ENCODE measurements around the gene ZNF362.

Gene ZNF362

GRCh38 chr1:33292726-33293340 lies 36.5 kb downstream of the ZNF362 start:
- DNase-seq (ENCODE audit: low spot score), result no peak
- Mint-ChIP-seq H3K4me1 (ENCODE audit: low read depth) (peaks cover 7% of the 10 kb centered on the region), H3K4me3 (no peak overlapping the region), H3K27me3 (ENCODE audit: low read depth) (no peaks in the 10 kb centered on the region), H3K9me3 (no peaks in the 10 kb centered on the region), H3K27ac (no peak overlapping the region), H3K36me3 (ENCODE audit: low read depth) (peaks cover 34% of the 10 kb centered on the region)

GRCh38 chr1:33294071-33295010 lies 38.0 kb downstream of the ZNF362 start:
- H3K4me3 Mint-ChIP-seq, result no peak overlapping the region
- no peaks in the 10 kb centered on the region for H3K27me3 Mint-ChIP-seq (ENCODE audit: low read depth)

GRCh38 chr1:33295023-33295422 lies 38.7 kb downstream of the ZNF362 start:
- H3K4me3 Mint-ChIP-seq, result no peak overlapping the region
- no peaks in the 10 kb centered on the region for H3K9me3 Mint-ChIP-seq
- peaks cover 15% of the 10 kb centered on the region for H3K4me1 Mint-ChIP-seq (ENCODE audit: low read depth)
- H3K27me3 Mint-ChIP-seq (ENCODE audit: low read depth), result no peaks in the 10 kb centered on the region
- H3K27ac Mint-ChIP-seq, result no peak overlapping the region
- DNase-seq (ENCODE audit: low spot score), result no peak
- H3K36me3 Mint-ChIP-seq (ENCODE audit: low read depth), result peaks cover 26% of the 10 kb centered on the region

More at GRCh38 chr1:33294071-33295010, 38.0 kb downstream of the ZNF362 start:
- Mint-ChIP-seq H3K27ac (no peak overlapping the region), H3K36me3 (ENCODE audit: low read depth) (peaks cover 30% of the 10 kb centered on the region), H3K9me3 (no peaks in the 10 kb centered on the region), H3K4me1 (ENCODE audit: low read depth) (peaks cover 15% of the 10 kb centered on the region)
- DNase-seq (ENCODE audit: low spot score), result no peak

- Mint-ChIP-seq H3K4me3 (no peak overlapping the region), H3K27ac (no peak overlapping the region), H3K27me3 (ENCODE audit: low read depth) (no peaks in the 10 kb centered on the region), H3K36me3 (ENCODE audit: low read depth) (peaks cover 28% of the 10 kb centered on the region), H3K4me1 (ENCODE audit: low read depth) (peaks cover 15% of the 10 kb centered on the region), H3K9me3 (no peaks in the 10 kb centered on the region)
- peak; percentile 81 for DNase-seq (ENCODE audit: low spot score)
These were observed 39.3 kb downstream of the ZNF362 start for GRCh38 chr1:33295450-33296081.

GRCh38 chr1:33296082-33296458 lies 39.8 kb downstream of the ZNF362 start:
- peaks cover 25% of the 10 kb centered on the region for H3K36me3 Mint-ChIP-seq (ENCODE audit: low read depth)
- no peaks in the 10 kb centered on the region for H3K27me3 Mint-ChIP-seq (ENCODE audit: low read depth)
- H3K27ac Mint-ChIP-seq, result no peak overlapping the region
- H3K4me3 Mint-ChIP-seq, result no peak overlapping the region
- H3K9me3 Mint-ChIP-seq, result no peaks in the 10 kb centered on the region
- no peak for DNase-seq (ENCODE audit: low spot score)
- H3K4me1 Mint-ChIP-seq (ENCODE audit: low read depth), result peaks cover 15% of the 10 kb centered on the region

- Mint-ChIP-seq H3K4me3 (no peak overlapping the region), H3K36me3 (ENCODE audit: low read depth) (peaks cover 26% of the 10 kb centered on the region), H3K27ac (no peak overlapping the region), H3K4me1 (ENCODE audit: low read depth) (peaks cover 15% of the 10 kb centered on the region), H3K9me3 (peaks cover 5% of the 10 kb centered on the region), H3K27me3 (ENCODE audit: low read depth) (no peaks in the 10 kb centered on the region)
- no peak for DNase-seq (ENCODE audit: low spot score)
These were observed 40.5 kb downstream of the ZNF362 start for GRCh38 chr1:33296824-33297223.

GRCh38 chr1:33297911-33298622 lies 41.8 kb downstream of the ZNF362 start:
- Mint-ChIP-seq H3K4me3 (no peak overlapping the region), H3K9me3 (peaks cover 16% of the 10 kb centered on the region), H3K36me3 (ENCODE audit: low read depth) (peaks cover 36% of the 10 kb centered on the region), H3K27ac (peak overlapping the region; percentile 38), H3K4me1 (ENCODE audit: low read depth) (peaks cover 26% of the 10 kb centered on the region), H3K27me3 (ENCODE audit: low read depth) (no peaks in the 10 kb centered on the region)
- no peak for DNase-seq (ENCODE audit: low spot score)

GRCh38 chr1:33298623-33299277 lies 42.5 kb downstream of the ZNF362 start:
- peak; percentile 42 for DNase-seq (ENCODE audit: low spot score)
- Mint-ChIP-seq H3K4me1 (ENCODE audit: low read depth) (peaks cover 31% of the 10 kb centered on the region), H3K4me3 (no peak overlapping the region), H3K36me3 (ENCODE audit: low read depth) (peaks cover 37% of the 10 kb centered on the region), H3K9me3 (peaks cover 17% of the 10 kb centered on the region), H3K27ac (peak overlapping the region; percentile 11), H3K27me3 (ENCODE audit: low read depth) (no peaks in the 10 kb centered on the region)

- Mint-ChIP-seq H3K4me1 (ENCODE audit: low read depth) (peaks cover 34% of the 10 kb centered on the region), H3K4me3 (no peak overlapping the region), H3K9me3 (peaks cover 17% of the 10 kb centered on the region), H3K27me3 (ENCODE audit: low read depth) (peaks cover under 1% of the 10 kb centered on the region), H3K36me3 (ENCODE audit: low read depth) (peaks cover 39% of the 10 kb centered on the region), H3K27ac (no peak overlapping the region)
- DNase-seq (ENCODE audit: low spot score), result no peak
These were observed 43.3 kb downstream of the ZNF362 start for GRCh38 chr1:33299461-33300155.

GRCh38 chr1:33300673-33301072 lies 44.4 kb downstream of the ZNF362 start:
- Mint-ChIP-seq H3K36me3 (ENCODE audit: low read depth) (peaks cover 35% of the 10 kb centered on the region), H3K27me3 (ENCODE audit: low read depth) (peaks cover 8% of the 10 kb centered on the region), H3K4me3 (no peak overlapping the region), H3K9me3 (peaks cover 17% of the 10 kb centered on the region), H3K4me1 (ENCODE audit: low read depth) (peaks cover 30% of the 10 kb centered on the region), H3K27ac (peak overlapping the region; percentile 31)
- DNase-seq (ENCODE audit: low spot score), result no peak

GRCh38 chr1:33301273-33301984 lies 45.1 kb downstream of the ZNF362 start:
- Mint-ChIP-seq H3K36me3 (ENCODE audit: low read depth) (peaks cover 34% of the 10 kb centered on the region), H3K9me3 (peaks cover 17% of the 10 kb centered on the region), H3K4me1 (ENCODE audit: low read depth) (peaks cover 31% of the 10 kb centered on the region), H3K4me3 (no peak overlapping the region), H3K27me3 (ENCODE audit: low read depth) (peaks cover 15% of the 10 kb centered on the region), H3K27ac (peak overlapping the region; percentile 70)
- no peak for DNase-seq (ENCODE audit: low spot score)

GRCh38 chr1:33302325-33302724 lies 46.0 kb downstream of the ZNF362 start:
- Mint-ChIP-seq H3K27ac (peak overlapping the region; percentile 85), H3K36me3 (ENCODE audit: low read depth) (peaks cover 27% of the 10 kb centered on the region), H3K27me3 (ENCODE audit: low read depth) (peaks cover 16% of the 10 kb centered on the region), H3K9me3 (peaks cover 17% of the 10 kb centered on the region), H3K4me1 (ENCODE audit: low read depth) (peaks cover 31% of the 10 kb centered on the region), H3K4me3 (peak overlapping the region; percentile 43)
- DNase-seq (ENCODE audit: low spot score), result peak; percentile 35

All from T-helper 2 cell treated with Interferon-gamma antibody and Interleukin-4, amounts not matched to agents 5 μg/mL and 100 μg/mL, for 36 hours (primary cell).